Cardiac muscle cell (in vitro differentiated cells and primary cell): ENCODE results near the gene FRZB. TPM values are rescaled to one million over a fixed set of nuclear protein-coding genes. Genes with fewer than 3 reads are reported as not detected.

ENCODE experiments used
- DNase-seq, 2 donors: peaks; one replicate each; pipeline versions ENCODE4 v3.0.0 to v3.0.0-alpha.2; 2010 to 2017; ENCODE audit warnings: low read depth in 1 of 2, low spot score in 1 of 2
- H3K27ac ChIP-seq: fragments of 200-600 bp; sonication (generic); 2 replicates; pipeline ENCODE4 v1.5.1; 2016
- H3K27me3 ChIP-seq: fragments of 200-600 bp; sonication (generic); 2 replicates; pipeline ENCODE4 v1.6.0; 2016; ENCODE audit warnings: control low read depth
- H3K36me3 ChIP-seq: fragments of 200-600 bp; sonication (generic); 2 replicates; pipeline ENCODE4 v1.5.1; 2016; ENCODE audit warnings: control low read depth
- H3K4me1 ChIP-seq: fragments of 200-600 bp; sonication (generic); 2 replicates; pipeline ENCODE4 v1.8.1; 2017; ENCODE audit warnings: low read depth, mild to moderate bottlenecking, mixed run types
- H3K4me3 ChIP-seq: fragments of 200-600 bp; sonication (generic); 2 replicates; pipeline ENCODE4 v1.5.1; 2016; ENCODE audit warnings: mild to moderate bottlenecking
- H3K9me3 ChIP-seq: fragments of 200-600 bp; sonication (generic); 2 replicates; pipeline ENCODE4 v1.5.1; 2017; ENCODE audit warnings: low read depth, mild to moderate bottlenecking, control low read depth
- CTCF ChIP-seq: IDR thresholded peaks from 2 replicates; pipeline ENCODE4 v1.5.1; 2012; ENCODE audit warnings: low read depth, mild to moderate bottlenecking, low read length
- polyA plus RNA-seq: library from polyadenylated mRNA; unstranded; fragments of >200 nt; fragmentation: Nextera tagmentation; extraction: Ambion mirVana; gene quantifications from 2 replicates; pipeline ENCODE4 v1.2.1, GENCODE V29; 2016
- total RNA-seq: library from RNA; depleted of rRNA; stranded (reverse); fragments of >200 nt; gene quantifications from 2 replicates; pipeline ENCODE4 v1.2.3, GENCODE V29; 2016

The FRZB gene
- total and polyA plus RNA-seq, 2 experiments from 2014 or later: 9.6 to 23.9 TPM

GRCh38 chr2:182903566-182903965 lies 37.1 kb upstream of the FRZB start:
- H3K27me3 ChIP-seq: no peaks in the 10 kb centered on the region
- no peak overlapping the region for H3K4me3 ChIP-seq
- H3K36me3 ChIP-seq: no peaks in the 10 kb centered on the region
- no peaks in the 10 kb centered on the region for H3K9me3 ChIP-seq
- TF ChIP-seq CTCF: no peak
- DNase-seq: peak in 1 of 2 donors; percentile 76
- H3K27ac ChIP-seq: peak overlapping the region; percentile 89
- H3K4me1 ChIP-seq: peaks cover 42% of the 10 kb centered on the region

GRCh38 chr2:182901748-182902147 lies 35.3 kb upstream of the FRZB start:
- no peaks in the 10 kb centered on the region for H3K9me3 ChIP-seq
- no peak for TF ChIP-seq CTCF
- peaks cover 32% of the 10 kb centered on the region for H3K4me1 ChIP-seq
- peak overlapping the region; percentile 89 for H3K27ac ChIP-seq
- H3K36me3 ChIP-seq: no peaks in the 10 kb centered on the region
- H3K4me3 ChIP-seq: no peak overlapping the region
- no peak for DNase-seq
- no peaks in the 10 kb centered on the region for H3K27me3 ChIP-seq

GRCh38 chr2:182898718-182899117 lies 32.3 kb upstream of the FRZB start:
- Histone ChIP-seq H3K4me3 (no peak overlapping the region), H3K4me1 (peaks cover 15% of the 10 kb centered on the region), H3K27ac (no peak overlapping the region), H3K27me3 (no peaks in the 10 kb centered on the region), H3K9me3 (no peaks in the 10 kb centered on the region), H3K36me3 (no peaks in the 10 kb centered on the region)
- no peak for DNase-seq
- no peak for TF ChIP-seq CTCF

GRCh38 chr2:182897137-182897536 lies 30.7 kb upstream of the FRZB start:
- no peaks in the 10 kb centered on the region for H3K36me3 ChIP-seq
- no peak for TF ChIP-seq CTCF
- DNase-seq: no peak
- H3K9me3 ChIP-seq: no peaks in the 10 kb centered on the region
- no peak overlapping the region for H3K4me3 ChIP-seq
- no peak overlapping the region for H3K27ac ChIP-seq
- H3K27me3 ChIP-seq: no peaks in the 10 kb centered on the region
- peaks cover 6% of the 10 kb centered on the region for H3K4me1 ChIP-seq

GRCh38 chr2:182895798-182896197 lies 29.4 kb upstream of the FRZB start:
- Histone ChIP-seq H3K9me3 (no peaks in the 10 kb centered on the region), H3K4me3 (no peak overlapping the region), H3K36me3 (no peaks in the 10 kb centered on the region), H3K27ac (no peak overlapping the region), H3K27me3 (no peaks in the 10 kb centered on the region), H3K4me1 (no peaks in the 10 kb centered on the region)
- no peak for DNase-seq
- no peak for TF ChIP-seq CTCF

- no peak for DNase-seq
- H3K4me3 ChIP-seq: no peak overlapping the region
- no peak for TF ChIP-seq CTCF
- no peaks in the 10 kb centered on the region for H3K36me3 ChIP-seq
- H3K27me3 ChIP-seq: no peaks in the 10 kb centered on the region
- no peaks in the 10 kb centered on the region for H3K9me3 ChIP-seq
- no peak overlapping the region for H3K27ac ChIP-seq
- no peaks in the 10 kb centered on the region for H3K4me1 ChIP-seq
Observed at GRCh38 chr2:182895169-182895568, 28.7 kb upstream of the FRZB start.
